OCI-LY1 (cell line): ENCODE data around the gene CARD11.

Source experiments
- H2AFZ ChIP-seq: fragments of 200-600 bp; sonication (generic), shearing (Covaris generic); 2 replicates; pipeline ENCODE4 v1.6.0; 2014; ENCODE audit warnings: antibody characterized with exemption, mild to moderate bottlenecking, low read length
- H3F3A ChIP-seq: fragments of 200-600 bp; sonication (generic), shearing (Covaris generic); 2 replicates; pipeline ENCODE4 v1.6.0; 2014; ENCODE audit warnings: mild to moderate bottlenecking, antibody characterized with exemption, low read length, moderate library complexity; ENCODE audit not compliant: insufficient read depth
- H3K27ac ChIP-seq: fragments of 200-600 bp; sonication (generic); 2 replicates; pipeline ENCODE4 v1.5.1; 2014; ENCODE audit warnings: low read length, mixed run types, mild to moderate bottlenecking, low read depth; ENCODE audit not compliant: poor library complexity, severe bottlenecking
- H3K27me3 ChIP-seq: fragments of 200-600 bp; sonication (generic); 2 replicates; pipeline ENCODE4 v1.6.0; 2014; ENCODE audit warnings: antibody characterized with exemption, mild to moderate bottlenecking, low read length, moderate library complexity; ENCODE audit not compliant: insufficient read depth
- H3K36me3 ChIP-seq: fragments of 200-600 bp; sonication (generic); 2 replicates; pipeline ENCODE4 v1.6.1; 2014; ENCODE audit warnings: mild to moderate bottlenecking, antibody characterized with exemption, low read length, moderate library complexity, mixed read lengths; ENCODE audit not compliant: insufficient read depth
- H3K4me1 ChIP-seq: fragments of 200-600 bp; sonication (generic); 2 replicates; pipeline ENCODE4 v1.5.1; 2014; ENCODE audit warnings: mild to moderate bottlenecking, low read length, moderate library complexity; ENCODE audit not compliant: insufficient read depth, severe bottlenecking
- H3K4me2 ChIP-seq: fragments of 200-600 bp; sonication (generic), shearing (Covaris generic); 2 replicates; pipeline ENCODE4 v1.6.1; 2014; ENCODE audit warnings: low read length
- H3K4me3 ChIP-seq: fragments of 200-600 bp; sonication (generic); 2 replicates; pipeline ENCODE4 v1.5.1; 2014; ENCODE audit warnings: low read length, low read depth, mild to moderate bottlenecking, mixed read lengths; ENCODE audit not compliant: poor library complexity, severe bottlenecking
- H3K79me2 ChIP-seq: fragments of 200-600 bp; shearing (Covaris generic); 2 replicates; pipeline ENCODE4 v1.6.1; 2016; ENCODE audit warnings: mixed run types, low read length, mixed read lengths; ENCODE audit not compliant: insufficient read depth
- H3K9ac ChIP-seq: fragments of 200-600 bp; sonication (generic), shearing (Covaris generic); 2 replicates; pipeline ENCODE4 v1.6.1; 2014; ENCODE audit warnings: mild to moderate bottlenecking, low read length, mixed read lengths
- H3K9me2 ChIP-seq: fragments of 200-600 bp; sonication (generic), shearing (Covaris generic); 2 replicates; pipeline ENCODE4 v1.6.1; 2014; ENCODE audit warnings: low read depth, mild to moderate bottlenecking, low read length, mixed read lengths
- H3K9me3 ChIP-seq: fragments of 200-600 bp; shearing (Covaris generic); 2 replicates; pipeline ENCODE4 v1.6.1; 2014; ENCODE audit warnings: low read length, mixed read lengths
- H4K20me1 ChIP-seq: fragments of 200-600 bp; sonication (generic), shearing (Covaris generic); 2 replicates; pipeline ENCODE4 v1.6.0; 2016; ENCODE audit warnings: mild to moderate bottlenecking, low read length; ENCODE audit not compliant: insufficient read depth
- EZH2 ChIP-seq: fragments of 200-600 bp; sonication (generic), shearing (Covaris generic); IDR thresholded peaks from 2 replicates; pipeline ENCODE4 v1.8.0; 2017; ENCODE audit warnings: borderline replicate concordance, mixed run types, mild to moderate bottlenecking, antibody characterized with exemption, low read length, moderate library complexity, mixed read lengths
- TF ChIP-seq, protein P1 (sequence below): fragments of 200-600 bp; sonication (generic), shearing (Covaris generic); IDR thresholded peaks from 2 replicates; pipeline ENCODE4 v1.5.1; 2017; ENCODE audit warnings: mild to moderate bottlenecking, antibody characterized with exemption, low read length, moderate library complexity, mixed read lengths

Gene CARD11

GRCh38 chr7:2897023-2897422 lies 146.6 kb downstream of the CARD11 start:
- H3K9me2 ChIP-seq: no peaks in the 10 kb centered on the region
- H4K20me1 ChIP-seq: no peaks in the 10 kb centered on the region
- H3K27ac ChIP-seq: peak overlapping the region; percentile 100
- TF ChIP-seq, protein P1, sequence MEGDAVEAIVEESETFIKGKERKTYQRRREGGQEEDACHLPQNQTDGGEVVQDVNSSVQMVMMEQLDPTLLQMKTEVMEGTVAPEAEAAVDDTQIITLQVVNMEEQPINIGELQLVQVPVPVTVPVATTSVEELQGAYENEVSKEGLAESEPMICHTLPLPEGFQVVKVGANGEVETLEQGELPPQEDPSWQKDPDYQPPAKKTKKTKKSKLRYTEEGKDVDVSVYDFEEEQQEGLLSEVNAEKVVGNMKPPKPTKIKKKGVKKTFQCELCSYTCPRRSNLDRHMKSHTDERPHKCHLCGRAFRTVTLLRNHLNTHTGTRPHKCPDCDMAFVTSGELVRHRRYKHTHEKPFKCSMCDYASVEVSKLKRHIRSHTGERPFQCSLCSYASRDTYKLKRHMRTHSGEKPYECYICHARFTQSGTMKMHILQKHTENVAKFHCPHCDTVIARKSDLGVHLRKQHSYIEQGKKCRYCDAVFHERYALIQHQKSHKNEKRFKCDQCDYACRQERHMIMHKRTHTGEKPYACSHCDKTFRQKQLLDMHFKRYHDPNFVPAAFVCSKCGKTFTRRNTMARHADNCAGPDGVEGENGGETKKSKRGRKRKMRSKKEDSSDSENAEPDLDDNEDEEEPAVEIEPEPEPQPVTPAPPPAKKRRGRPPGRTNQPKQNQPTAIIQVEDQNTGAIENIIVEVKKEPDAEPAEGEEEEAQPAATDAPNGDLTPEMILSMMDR: peak; percentile 39; the same call in 1 of the 2 replicates
- TF ChIP-seq EZH2: no peak
- H3K79me2 ChIP-seq: no peaks in the 10 kb centered on the region
- H3K9me3 ChIP-seq: no peaks in the 10 kb centered on the region
- no peak overlapping the region for H2AFZ ChIP-seq
- H3K4me2 ChIP-seq: no peak overlapping the region
- H3K4me3 ChIP-seq: no peak overlapping the region
- no peaks in the 10 kb centered on the region for H3K36me3 ChIP-seq
- H3K4me1 ChIP-seq: peaks cover 51% of the 10 kb centered on the region
- no peaks in the 10 kb centered on the region for H3K27me3 ChIP-seq
- peaks cover 10% of the 10 kb centered on the region for H3F3A ChIP-seq
- H3K9ac ChIP-seq: peak overlapping the region; percentile 4; the same call in 1 of the 2 replicates

DNA sequence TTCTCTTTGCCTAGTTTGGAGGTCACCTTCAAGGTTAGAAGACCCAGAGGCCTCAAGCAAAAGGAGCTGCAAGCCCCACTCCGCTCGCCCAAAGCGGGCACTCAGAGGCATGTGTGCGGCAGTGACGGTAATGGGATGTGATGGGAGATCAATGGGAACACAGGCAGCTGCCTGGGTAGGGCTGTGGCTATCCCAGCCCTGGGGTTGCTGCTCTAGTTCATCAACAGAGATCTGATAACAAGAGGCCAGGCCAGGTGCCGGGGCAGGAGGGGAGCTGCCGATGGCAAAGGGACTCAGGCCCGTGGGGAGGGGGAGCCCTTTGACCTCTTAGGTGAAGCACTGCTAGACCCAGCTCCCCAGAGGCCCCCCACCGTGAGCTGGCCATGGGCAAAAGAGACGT lies 147.5 kb downstream of the CARD11 start:
- H3F3A ChIP-seq: peaks cover 10% of the 10 kb centered on the region
- no peaks in the 10 kb centered on the region for H3K9me3 ChIP-seq
- no peaks in the 10 kb centered on the region for H3K79me2 ChIP-seq
- H3K9ac ChIP-seq: peak overlapping the region; percentile 44
- H2AFZ ChIP-seq: no peak overlapping the region
- H3K27ac ChIP-seq: peak overlapping the region; percentile 100
- H3K27me3 ChIP-seq: no peaks in the 10 kb centered on the region
- peaks cover 52% of the 10 kb centered on the region for H3K4me1 ChIP-seq
- TF ChIP-seq, protein P1: no peak
- TF ChIP-seq EZH2: no peak
- no peaks in the 10 kb centered on the region for H3K9me2 ChIP-seq
- no peaks in the 10 kb centered on the region for H3K36me3 ChIP-seq
- peak overlapping the region; percentile 13; the same call in 1 of the 2 replicates for H3K4me2 ChIP-seq
- no peaks in the 10 kb centered on the region for H4K20me1 ChIP-seq
- H3K4me3 ChIP-seq: no peak overlapping the region

- H4K20me1 ChIP-seq: no peaks in the 10 kb centered on the region
- H2AFZ ChIP-seq: no peak overlapping the region
- H3K9ac ChIP-seq: peak overlapping the region; percentile 80
- H3K4me3 ChIP-seq: peak overlapping the region; percentile 55
- H3K79me2 ChIP-seq: no peaks in the 10 kb centered on the region
- peak overlapping the region; percentile 100 for H3K27ac ChIP-seq
- H3K9me3 ChIP-seq: no peaks in the 10 kb centered on the region
- H3K27me3 ChIP-seq: no peaks in the 10 kb centered on the region
- peaks cover 68% of the 10 kb centered on the region for H3K4me1 ChIP-seq
- H3K4me2 ChIP-seq: peak overlapping the region; percentile 81
- peaks cover 10% of the 10 kb centered on the region for H3F3A ChIP-seq
- H3K9me2 ChIP-seq: no peaks in the 10 kb centered on the region
- TF ChIP-seq EZH2: no peak
- TF ChIP-seq, protein P1: no peak
- H3K36me3 ChIP-seq: no peaks in the 10 kb centered on the region
Measured at GRCh38 chr7:2894118-2894940, 149.3 kb downstream of the CARD11 start.
